Measurements from ENCODE around the gene ZNF503. TPM values are rescaled to one million over a fixed set of nuclear protein-coding genes. Genes with fewer than 3 reads are reported as not detected.

Gene ZNF503
- total RNA-seq, 2 experiments from 2014 or later: 0.38 to 0.47 TPM

GRCh38 chr10:75450075-75450445, 48.5 kb upstream of the ZNF503 start:
- TF ChIP-seq CTCF (IDR thresholded peaks at IDR 0.05): no peak
- CTCF ChIA-PET: interaction anchor here (1.1 to 1.2 kb wide), 2 partner anchors 8 to 36 kb away, joined by 3 read pairs; no protein-coding TSS in a partner anchor
- ATAC-seq (ENCODE audit: poor library complexity): no peak
- Histone ChIP-seq H3K36me3 (ENCODE audit: insufficient read depth, low read length) (no peaks in the 10 kb centered on the region), H3K4me3 (ENCODE audit: low read length) (no peak overlapping the region), H3K9me3 (ENCODE audit: control insufficient read depth in 1 of 2, insufficient read depth in 1 of 2, low read length in 2 of 2) (peaks cover 0 to 3% of the 10 kb centered on the region in 2 experiments), H3K4me1 (ENCODE audit: insufficient read depth, low read length) (no peaks in the 10 kb centered on the region), H3K27me3 (ENCODE audit: control insufficient read depth in 1 of 2, insufficient read depth in 2 of 2, low read length in 2 of 2) (peaks cover 0 to 6% of the 10 kb centered on the region in 2 experiments), H3K27ac (ENCODE audit: low read depth in 1 of 2, low read length in 2 of 2) (no peak overlapping the region)
- no peaks in the 10 kb centered on the region for H3K36me3 Mint-ChIP-seq (ENCODE audit: low read depth)
- POLR2A ChIA-PET: no interaction called here
- intact Hi-C loops (cut with DNase I, micrococcal nuclease): no loop called here
- peaks cover 5% of the 10 kb centered on the region for H3K9me3 Mint-ChIP-seq
- no peak overlapping the region for H3K4me3 Mint-ChIP-seq
- H3K27me3 Mint-ChIP-seq: peaks cover 35% of the 10 kb centered on the region
- no peak for DNase-seq
- H3K27ac Mint-ChIP-seq: no peak overlapping the region
- H3K4me1 Mint-ChIP-seq (ENCODE audit: low read depth): no peaks in the 10 kb centered on the region

- DNase-seq: no peak
- no peaks in the 10 kb centered on the region for H3K36me3 ChIP-seq (ENCODE audit: insufficient read depth, low read length)
- peaks cover 3 to 4% of the 10 kb centered on the region in 2 experiments for H3K9me3 ChIP-seq (ENCODE audit: control insufficient read depth in 1 of 2, insufficient read depth in 1 of 2, low read length in 2 of 2)
- no peak for ATAC-seq (ENCODE audit: poor library complexity)
- H3K27ac Mint-ChIP-seq: no peak overlapping the region
- ChIA-PET CTCF (interaction anchor here (0.7 kb wide), 1 partner anchor 865 kb away, joined by 4 read pairs; no protein-coding TSS in a partner anchor), POLR2A (no interaction called here)
- H3K4me3 ChIP-seq (ENCODE audit: low read length): no peak overlapping the region
- H3K9me3 Mint-ChIP-seq: peaks cover 5% of the 10 kb centered on the region
- peaks cover 0 to 6% of the 10 kb centered on the region in 2 experiments for H3K27me3 ChIP-seq (ENCODE audit: control insufficient read depth in 1 of 2, insufficient read depth in 2 of 2, low read length in 2 of 2)
- H3K4me1 Mint-ChIP-seq (ENCODE audit: low read depth): no peaks in the 10 kb centered on the region
- H3K27ac ChIP-seq (ENCODE audit: low read depth in 1 of 2, low read length in 2 of 2): no peak overlapping the region
- H3K27me3 Mint-ChIP-seq: peaks cover 35% of the 10 kb centered on the region
- TF ChIP-seq CTCF (IDR thresholded peaks at IDR 0.05): no peak
- intact Hi-C loops (cut with DNase I, micrococcal nuclease): no loop called here
- no peaks in the 10 kb centered on the region for H3K36me3 Mint-ChIP-seq (ENCODE audit: low read depth)
- no peaks in the 10 kb centered on the region for H3K4me1 ChIP-seq (ENCODE audit: insufficient read depth, low read length)
- no peak overlapping the region for H3K4me3 Mint-ChIP-seq
Measured at GRCh38 chr10:75449382-75450074, 48.0 kb upstream of the ZNF503 start.

- ChIA-PET CTCF (no interaction called here), POLR2A (no interaction called here)
- peaks cover 10% of the 10 kb centered on the region for H3K9me3 Mint-ChIP-seq
- no peaks in the 10 kb centered on the region for H3K4me1 ChIP-seq (ENCODE audit: insufficient read depth, low read length)
- no peaks in the 10 kb centered on the region for H3K4me1 Mint-ChIP-seq (ENCODE audit: low read depth)
- H3K27ac ChIP-seq (ENCODE audit: low read depth in 1 of 2, low read length in 2 of 2): no peak overlapping the region
- peaks cover 3 to 16% of the 10 kb centered on the region in 2 experiments for H3K9me3 ChIP-seq (ENCODE audit: control insufficient read depth in 1 of 2, insufficient read depth in 1 of 2, low read length in 2 of 2)
- H3K27ac Mint-ChIP-seq: no peak overlapping the region
- no peak for TF ChIP-seq CTCF (IDR thresholded peaks at IDR 0.05)
- no peak for ATAC-seq (ENCODE audit: poor library complexity)
- intact Hi-C loops (cut with DNase I, micrococcal nuclease): no loop called here
- H3K4me3 ChIP-seq (ENCODE audit: low read length): no peak overlapping the region
- H3K4me3 Mint-ChIP-seq: no peak overlapping the region
- H3K27me3 ChIP-seq (ENCODE audit: control insufficient read depth in 1 of 2, insufficient read depth in 2 of 2, low read length in 2 of 2): peaks cover 0 to 6% of the 10 kb centered on the region in 2 experiments
- DNase-seq: no peak
- no peaks in the 10 kb centered on the region for H3K36me3 ChIP-seq (ENCODE audit: insufficient read depth, low read length)
- H3K36me3 Mint-ChIP-seq (ENCODE audit: low read depth): no peaks in the 10 kb centered on the region
- peaks cover 31% of the 10 kb centered on the region for H3K27me3 Mint-ChIP-seq
Measured at GRCh38 chr10:75448166-75448565, 46.6 kb upstream of the ZNF503 start.

Measured in CD4-positive, alpha-beta T cell (primary cell).